HG02884 (cell line): ENCODE data around the gene ABHD17A.
"Not testable (repeated sequence)": the region's sequence is repeated elsewhere in the genome, so short reads cannot be mapped to it uniquely, and the experiment has no call there.

Source experiments
- ATAC-seq: cut with Tn5 transposase; IDR thresholded peaks from one replicate; pipeline ENCODE4 v1.9.1; 2021; ENCODE audit warnings: mild to moderate bottlenecking, moderate library complexity; ENCODE audit not compliant: unreplicated experiment

The ABHD17A gene

DNA sequence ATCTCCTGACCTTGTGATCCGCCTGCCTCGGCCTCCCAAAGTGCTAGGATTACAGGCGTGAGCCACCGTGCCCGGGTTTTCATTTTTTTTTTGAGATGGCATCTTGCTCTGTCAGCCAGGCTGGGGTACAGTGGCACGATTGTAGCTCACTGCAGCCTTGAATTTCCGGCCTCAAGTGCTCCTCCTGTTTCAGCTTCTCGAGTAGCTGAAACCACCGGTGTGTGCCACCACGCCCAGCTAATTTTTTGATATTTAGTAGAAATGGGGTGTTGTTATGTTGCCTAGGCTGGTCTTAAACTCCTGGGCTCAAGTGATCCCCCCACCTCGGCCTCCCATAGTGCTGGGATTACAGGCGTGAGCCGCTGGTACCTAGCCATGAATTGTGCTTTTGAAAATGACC, 25.8 kb upstream of the ABHD17A start:
- no peak for ATAC-seq

DNA sequence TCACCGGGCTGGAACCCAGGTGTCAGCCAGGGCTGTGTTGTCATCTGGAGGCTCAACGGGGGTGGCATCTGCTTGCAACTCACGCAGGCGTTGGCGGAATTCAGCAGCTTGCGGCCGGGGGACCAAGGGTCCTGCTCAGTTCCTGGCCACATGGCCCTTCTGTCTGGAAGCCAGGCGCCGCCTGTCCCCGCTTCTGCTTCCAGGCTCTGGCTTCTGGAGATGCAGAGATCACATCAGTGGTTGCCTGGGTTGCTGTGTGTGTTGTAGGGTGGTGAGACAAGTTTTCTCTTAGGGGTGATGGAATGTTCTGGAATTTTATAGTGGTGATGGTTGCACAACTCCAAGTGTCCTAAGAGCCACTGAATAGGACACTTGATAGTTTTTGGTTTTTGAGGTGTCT, 24.9 kb upstream of the ABHD17A start:
- ATAC-seq = no peak

DNA sequence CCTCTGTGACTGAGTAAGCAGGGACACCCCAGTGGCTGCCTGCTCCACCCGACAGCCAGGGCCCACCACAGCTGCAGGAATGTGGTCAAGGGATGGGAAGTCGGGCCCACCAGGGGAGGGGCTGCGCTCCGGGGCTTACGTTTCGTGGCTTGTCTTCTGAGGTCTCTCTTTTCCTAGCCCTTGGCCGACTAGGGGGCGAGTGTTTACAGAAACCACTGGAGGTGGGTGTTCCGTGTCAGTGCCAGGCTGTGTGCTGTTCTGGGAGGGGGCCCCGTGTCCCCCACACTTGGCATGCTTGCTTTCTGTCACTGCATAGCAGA, 24.4 kb upstream of the ABHD17A start:
- ATAC-seq = no peak

DNA sequence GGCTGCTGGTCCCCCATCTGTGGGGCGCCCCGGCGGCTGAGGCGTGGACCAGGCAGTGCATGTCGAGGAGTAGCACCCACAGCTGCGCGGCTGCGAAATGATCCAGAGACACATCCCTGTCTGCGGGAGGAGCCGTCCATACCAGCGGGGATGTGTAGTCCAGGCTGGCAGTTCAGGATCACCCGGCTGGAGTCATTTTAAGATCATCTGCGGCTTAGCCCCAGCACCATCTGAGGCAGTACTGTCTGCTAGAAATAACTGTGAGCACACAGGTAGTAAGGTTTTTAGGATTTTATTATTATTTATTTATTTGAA, 23.0 kb upstream of the ABHD17A start:
- ATAC-seq = no peak

DNA sequence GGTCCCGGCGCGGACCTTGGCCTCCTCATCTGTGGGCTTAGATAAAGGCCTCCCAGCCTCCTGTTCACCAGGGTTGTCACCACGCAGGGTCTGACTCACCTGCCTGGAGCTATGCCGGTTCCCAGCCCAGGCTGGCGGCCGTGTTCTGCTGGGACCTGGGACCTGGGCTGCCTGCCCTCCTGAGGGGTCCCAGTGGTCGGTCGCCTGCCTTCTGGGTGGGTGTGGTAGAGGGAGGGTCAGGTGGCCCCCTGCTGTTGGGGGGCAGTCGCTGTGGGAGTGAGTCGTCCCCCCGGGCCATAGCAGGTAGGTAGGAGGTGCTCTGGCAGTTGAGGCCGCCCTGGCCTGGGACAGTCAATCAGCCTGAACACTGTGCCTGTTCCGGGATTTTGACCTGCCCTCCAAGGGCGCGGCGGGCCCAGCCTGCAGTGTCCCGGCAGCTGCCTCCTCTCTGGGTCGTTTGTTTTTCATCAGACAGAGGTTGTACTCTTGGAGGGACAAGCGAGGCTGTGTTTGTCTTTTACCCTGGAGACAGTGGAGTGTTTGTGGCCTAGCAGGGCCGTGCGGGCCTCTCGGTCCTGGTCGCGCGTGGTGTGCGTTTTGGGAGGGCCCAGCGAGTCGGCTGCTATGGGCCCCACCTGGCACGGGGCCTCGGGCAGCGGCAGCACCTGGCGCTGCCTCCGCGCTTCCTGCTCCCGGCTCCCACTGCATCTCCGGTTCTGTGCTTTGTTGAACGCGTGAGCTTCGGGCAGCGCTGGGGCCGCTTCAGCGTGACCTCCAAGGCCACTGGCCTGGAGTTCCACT, 22.5 kb upstream of the ABHD17A start:
- ATAC-seq = no peak

DNA sequence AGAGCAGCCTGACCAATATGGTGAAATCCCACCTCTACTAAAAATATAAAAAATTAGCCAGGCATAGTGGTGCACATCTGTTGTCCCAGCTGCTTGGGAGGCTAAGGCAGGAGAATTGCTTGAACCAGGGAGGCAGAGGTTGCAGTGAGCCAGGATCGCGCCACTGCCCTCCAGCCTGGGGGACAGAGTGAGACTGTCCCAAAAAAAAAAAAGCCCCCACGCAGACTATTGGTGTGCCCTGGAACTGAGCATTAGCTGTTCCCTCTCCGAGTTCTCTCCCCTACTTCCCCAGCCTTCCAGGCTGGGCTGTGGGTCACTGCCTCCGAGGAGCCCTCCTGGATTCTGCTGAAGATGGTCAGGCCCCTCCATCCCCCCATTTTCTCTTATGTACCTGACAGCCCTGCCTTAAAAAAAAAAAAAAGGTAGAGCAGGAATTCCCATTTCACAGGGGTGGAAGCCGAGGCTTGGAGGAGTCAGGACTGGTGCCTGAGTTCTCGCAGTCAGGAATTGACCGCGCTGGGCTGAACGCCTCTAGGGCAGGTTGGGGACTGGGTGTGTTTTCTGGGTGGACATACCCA, 21.8 kb upstream of the ABHD17A start:
- no peak for ATAC-seq

DNA sequence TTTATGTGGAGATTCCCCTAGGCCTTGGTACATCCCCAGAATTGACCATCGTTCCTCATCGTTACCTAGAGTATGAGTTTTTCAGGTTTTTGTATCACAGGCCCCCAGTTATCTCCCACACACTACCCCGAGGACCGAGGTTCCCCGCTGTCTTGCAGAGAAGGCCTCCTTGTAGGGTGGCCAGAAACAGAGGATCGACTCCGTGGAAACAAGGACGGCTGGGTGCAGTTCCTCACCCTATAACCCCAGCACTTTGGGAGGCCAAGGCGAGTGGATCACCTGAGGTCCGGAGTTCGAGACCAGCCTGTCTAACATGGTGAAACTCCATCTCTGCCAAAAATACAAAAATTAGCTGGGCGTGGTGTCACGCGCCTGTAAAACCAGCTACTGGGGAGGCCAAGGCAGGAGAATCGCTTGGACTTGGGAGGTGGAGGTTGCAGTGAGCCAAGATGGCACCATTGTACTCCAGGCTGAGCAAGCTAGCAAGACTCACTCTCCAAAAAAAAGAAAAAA, 20.6 kb upstream of the ABHD17A start:
- ATAC-seq = no peak

DNA sequence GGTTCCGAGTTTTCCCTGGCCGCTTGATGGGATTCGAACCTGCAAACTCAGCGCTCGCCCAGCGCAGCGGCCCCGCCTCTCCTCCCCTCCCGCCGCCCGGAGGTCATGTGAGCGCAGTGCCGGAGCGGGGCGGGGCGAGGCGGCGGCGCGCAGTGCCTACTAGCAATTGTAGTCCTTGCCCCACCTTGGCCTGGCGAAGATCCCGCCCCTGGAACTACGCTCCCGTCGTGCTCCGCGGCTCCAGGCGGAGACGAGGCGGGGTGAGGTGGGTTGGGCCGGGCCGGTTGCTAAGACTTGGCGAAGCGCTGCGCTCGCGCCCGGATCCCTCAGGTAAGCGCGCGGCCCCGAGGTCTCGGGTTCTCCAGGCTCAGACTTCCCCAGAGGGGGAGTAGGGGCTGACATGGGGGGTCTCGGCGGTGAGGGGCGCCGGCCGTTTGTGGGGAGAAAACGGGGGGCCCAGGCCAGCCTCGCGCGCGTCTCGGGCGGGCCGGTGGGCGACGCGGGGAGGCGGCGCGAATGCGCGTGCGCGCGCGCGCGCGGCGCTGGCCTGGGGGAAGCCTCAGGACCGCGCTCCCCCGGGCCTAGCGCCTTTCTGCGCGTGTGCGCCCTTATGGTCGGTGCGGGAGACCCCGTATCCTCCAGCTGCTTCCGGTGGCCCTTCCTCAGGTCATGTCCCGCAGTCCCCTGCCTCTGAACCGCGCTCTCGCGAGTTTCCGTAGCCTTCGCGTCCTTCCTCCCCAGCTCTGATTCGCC, 20.0 kb upstream of the ABHD17A start, which contains the start of the genes ADAT3 and SCAMP4:
Gene ADAT3 (plus strand): TSS at position 290 of the 753 bp plus-strand sequence. CDS start 6,649 bp downstream, outside the sequence.
Gene SCAMP4 (plus strand): TSS at position 290 of the 753 bp plus-strand sequence. CDS start 9,621 bp downstream, outside the sequence.
- peak; percentile 75 for ATAC-seq

DNA sequence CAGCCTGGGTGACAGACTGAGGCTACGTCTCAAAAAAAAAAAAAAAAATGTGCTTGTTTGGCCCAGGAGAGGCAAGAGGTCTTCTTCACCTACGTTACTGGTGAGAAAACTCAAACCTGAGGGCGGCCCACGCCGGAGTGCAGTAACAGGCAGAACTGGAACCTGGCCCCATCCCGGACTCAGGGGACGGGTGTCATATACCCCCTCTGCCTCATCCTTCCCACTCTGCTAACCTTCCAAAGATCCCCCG, 19.5 kb upstream of the ABHD17A start:
- no peak for ATAC-seq

DNA sequence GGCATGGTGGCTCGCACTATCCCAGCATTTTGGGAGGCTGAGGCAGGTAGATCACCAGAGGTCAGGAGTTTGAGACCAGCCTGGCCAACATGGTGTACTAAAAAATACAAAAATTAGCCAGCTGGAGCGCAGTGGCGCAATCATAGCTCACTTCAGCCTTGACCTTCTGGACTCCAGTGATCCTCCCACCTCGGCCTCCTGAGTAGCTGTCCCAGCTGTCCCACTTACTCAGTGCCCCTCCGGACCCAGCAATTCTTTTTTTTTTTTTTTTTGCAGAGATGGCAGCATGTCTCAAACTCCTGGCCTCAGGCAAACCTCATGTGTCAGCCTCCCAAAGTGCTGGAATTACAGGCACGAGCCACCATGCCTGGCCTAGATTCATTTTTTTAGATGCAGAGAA, 17.6 kb upstream of the ABHD17A start:
- ATAC-seq = no peak

DNA sequence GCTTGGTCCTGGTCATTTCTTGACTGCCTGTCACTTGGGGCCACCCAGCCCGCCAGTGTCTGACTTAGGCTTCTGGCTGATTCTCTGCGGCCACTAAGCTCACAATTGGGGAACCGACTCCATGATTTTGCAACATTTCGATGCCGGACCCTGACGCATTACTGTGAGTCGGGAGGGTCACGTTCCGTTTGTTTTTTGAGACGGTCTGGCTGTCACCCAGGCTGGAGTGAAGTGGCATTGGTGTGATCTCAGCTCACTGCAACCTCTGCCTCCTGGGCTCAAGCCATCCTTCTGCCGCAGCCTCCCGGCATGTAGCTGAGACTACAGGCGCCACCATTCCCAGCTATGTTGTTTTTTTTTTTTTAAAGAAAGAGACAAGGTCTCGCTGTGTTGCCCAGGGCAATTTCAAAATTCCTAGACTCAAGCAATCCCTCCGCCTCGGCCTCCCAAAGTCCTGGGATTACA, 16.7 kb upstream of the ABHD17A start:
- ATAC-seq = no peak

DNA sequence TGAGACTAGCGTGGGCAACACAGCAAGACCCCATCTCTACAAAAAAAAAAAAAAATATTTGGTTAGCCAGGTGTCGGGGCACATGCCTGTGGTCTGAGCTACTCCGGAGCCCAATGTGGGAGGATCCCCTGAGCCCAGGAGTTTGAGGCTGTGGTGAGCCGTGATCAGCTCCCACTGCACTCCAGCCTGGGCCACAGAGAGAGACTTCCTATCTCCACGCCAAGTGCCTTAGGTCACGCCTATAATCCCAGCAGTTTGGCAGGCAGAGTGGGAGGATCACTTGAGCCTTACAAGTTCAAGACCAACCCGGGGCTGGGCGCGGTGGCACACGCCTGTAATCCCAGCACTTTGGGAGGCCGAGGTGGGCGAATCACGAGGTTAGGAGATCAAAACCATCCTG, 11.2 kb upstream of the ABHD17A start:
- no peak for ATAC-seq

DNA sequence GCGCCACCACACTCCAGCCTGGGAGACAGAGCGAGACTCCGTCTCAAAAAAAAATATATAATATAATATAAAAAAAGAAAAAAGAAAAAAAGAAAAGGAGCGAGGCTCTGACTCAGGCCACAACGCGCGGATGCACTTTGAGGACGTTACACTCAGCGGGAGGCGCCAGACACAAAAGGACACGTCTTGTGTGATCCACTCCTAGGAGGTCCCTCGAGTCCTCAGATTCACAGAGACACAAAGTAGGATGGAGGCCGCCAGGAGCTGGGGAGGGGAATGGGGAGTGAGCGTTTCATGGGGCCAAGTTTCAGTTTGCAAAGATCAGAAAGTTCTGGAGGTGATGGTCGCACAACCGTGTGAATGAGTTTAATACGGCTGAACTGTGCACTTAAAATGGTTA, 8.5 kb upstream of the ABHD17A start:
- ATAC-seq = no peak

DNA sequence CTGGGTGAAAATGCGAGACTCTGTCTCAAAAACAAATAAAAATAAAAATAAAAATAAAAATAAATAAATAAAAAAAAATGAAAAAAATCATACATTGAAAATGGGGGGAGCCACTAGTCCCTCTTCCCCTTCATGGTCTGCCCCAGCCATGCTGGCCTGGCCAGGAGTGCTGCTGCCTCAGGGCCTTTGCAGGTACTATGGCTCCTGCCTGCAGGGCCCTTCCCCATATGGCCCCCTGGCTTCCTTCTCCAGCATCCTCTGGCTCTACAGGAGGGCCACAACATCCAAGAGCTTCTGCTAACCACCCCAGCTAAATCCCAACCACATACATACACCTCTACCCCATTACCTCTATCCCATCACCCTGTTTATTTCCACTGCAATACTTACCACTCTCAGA, 4.6 kb upstream of the ABHD17A start:
- no peak for ATAC-seq

DNA sequence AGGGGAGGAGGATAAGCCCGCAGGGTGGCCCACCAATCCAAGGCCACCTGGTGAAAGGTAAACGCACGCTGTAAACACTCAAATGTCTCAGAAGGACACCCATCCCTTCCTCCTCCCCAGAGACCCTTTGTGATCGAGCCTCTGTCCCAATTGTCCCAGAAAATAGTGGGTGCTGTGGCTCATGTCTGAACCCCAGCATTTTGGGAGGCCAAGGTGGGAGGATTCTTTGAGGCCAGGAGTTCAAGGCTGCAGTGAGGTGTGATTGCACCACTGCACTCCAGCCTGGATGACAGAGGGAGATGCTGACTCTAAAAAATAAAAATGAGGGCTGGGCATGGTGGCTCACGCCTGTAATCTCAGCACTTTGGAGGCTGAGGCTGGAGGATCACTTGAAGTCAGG, 3.1 kb upstream of the ABHD17A start:
- no peak for ATAC-seq

DNA sequence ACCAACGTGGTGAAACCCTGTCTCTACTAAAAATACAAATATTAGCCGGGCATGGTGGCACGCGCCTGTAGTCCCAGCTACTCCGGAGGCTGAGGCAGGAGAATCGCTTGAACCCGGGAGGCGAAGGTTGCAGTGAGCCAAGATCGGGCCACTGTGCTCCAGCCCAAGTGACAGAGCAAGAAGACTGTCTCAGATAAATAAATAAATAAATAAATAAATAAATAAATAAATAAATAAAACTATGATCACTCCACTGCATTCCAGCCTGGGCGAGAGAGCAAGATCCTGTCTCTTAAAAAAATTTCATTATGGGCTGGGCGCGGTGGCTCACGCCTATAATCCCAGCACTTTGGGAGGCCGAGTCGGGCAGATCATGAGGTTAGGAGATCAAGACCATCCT, 1.1 kb upstream of the ABHD17A start:
- not testable (repeated sequence) for ATAC-seq

DNA sequence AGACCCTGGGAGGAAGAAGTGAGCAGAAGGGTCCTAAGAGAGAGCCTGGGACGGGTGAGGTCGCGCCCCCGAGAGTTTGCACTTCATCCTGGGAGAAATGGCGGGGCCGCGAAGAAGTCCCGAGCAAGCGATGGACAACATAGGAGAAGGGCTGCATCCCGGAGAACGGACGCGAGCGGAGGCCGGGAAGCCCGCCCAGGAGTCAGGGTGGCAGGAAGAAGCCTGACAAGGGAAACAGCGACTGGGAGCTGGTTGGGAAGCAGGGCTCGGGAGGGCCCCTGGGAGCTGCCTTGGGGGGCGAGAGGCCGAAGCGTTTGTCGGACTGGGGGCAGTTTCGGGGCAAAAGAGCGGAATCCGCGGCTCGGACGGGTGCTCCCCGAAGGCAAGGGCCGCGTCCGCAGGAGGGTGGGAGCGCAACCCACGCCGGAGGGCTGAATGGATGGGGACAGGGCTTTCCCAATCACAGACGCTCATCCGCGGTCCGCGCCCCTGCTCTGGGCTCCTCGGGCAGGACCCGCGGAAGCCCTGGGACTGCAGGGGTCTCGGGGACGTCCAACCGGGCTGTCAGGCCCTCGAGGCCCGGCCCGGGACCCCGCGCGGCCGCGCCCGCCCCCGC, 469 bp downstream of the ABHD17A start:
- no peak for ATAC-seq

DNA sequence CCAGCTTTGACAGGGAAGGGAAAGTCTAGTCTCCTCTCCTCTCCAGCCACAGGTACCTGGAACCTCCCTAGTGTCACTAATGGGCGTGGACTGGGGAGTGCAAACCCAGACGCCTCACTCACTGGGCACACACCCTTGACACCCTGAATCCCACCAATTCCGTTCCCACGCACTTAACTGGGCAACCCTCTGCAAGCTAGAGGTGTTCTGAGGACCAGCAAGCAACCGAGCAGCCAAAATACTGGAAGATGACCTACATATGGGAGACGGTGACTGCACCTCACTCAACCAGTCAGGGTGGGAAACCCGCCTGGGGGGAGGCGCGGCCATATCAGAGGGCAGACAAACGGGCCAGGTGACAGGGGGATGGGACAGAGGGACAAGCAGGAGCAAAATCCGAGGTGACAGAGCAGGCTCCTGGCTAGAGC, 991 bp downstream of the ABHD17A start:
- ATAC-seq = no peak

DNA sequence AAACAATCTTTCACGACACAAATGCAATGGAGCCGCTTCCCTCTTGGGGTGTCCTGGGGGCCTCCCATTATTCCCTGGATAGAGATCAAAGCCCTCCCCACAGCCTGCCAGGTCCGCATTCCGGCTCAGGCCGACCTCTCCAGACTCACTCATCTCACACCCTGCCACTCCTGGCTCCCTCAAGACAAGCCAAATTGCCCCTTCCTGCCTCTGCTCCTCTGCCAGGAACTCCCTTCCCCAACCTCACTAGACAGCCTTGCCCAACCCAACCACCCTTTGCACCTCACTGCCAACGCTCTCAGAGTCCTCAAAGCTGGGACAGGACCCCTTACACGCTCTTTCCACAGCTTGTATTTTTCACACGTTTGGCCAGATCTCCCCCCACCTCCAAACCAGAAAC, 1.5 kb downstream of the ABHD17A start:
- ATAC-seq = no peak

DNA sequence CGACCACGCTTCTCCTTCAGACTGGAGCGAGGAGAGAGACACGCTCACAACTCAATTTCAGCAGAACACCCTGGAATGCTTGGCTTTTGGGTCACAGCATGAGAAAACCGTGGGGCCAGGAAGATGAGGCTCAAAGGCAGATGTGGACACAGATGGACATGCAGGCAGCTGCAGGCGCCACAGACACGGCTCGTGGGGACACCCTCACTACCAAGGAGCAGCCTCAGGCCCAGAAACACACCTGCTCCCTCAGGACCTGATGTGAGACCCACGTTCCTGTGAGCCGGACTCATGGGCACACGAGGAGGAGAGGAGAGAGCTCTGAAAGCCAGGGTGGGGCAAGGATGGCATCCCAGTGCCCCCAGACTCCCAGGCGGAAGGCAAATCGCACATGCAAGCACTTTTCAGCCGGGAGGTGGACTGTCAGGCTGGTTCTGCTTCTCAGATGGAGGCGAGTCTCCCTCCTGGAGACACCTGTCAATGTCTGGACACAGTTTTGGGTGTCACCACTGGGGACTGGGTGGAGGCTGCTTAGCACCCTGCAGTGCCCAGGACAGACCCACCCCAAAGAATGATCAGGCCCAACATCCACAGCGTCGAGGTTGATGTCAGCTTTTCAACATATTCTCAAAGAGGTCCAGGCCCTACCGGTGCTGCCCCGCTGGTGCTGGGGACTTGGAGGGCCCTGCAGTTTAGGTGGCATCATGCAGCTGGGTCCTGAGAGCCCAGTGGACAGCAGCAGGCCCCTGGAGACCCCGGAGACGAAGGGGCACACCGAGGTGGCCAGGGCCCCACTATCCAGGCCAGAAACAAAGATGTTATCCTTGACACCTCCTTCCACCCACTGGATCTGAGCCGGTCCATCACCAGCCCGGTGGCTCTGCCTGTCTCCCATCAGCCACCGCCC, 2.3 kb downstream of the ABHD17A start:
- ATAC-seq = no peak
